GM12878 (cell line): ENCODE data around the gene VAC14. TPM values are rescaled to one million over a fixed set of nuclear protein-coding genes. Genes with fewer than 3 reads are reported as not detected.

Experiments
- ATAC-seq: fragments of 200-7000 bp; cut with Tn5 transposase; 3 replicates; pipeline ENCODE4 v1.9.1; 2020; ENCODE audit warnings: mild to moderate bottlenecking, moderate library complexity
- BruUV-seq: library from RNA; stranded (reverse); fragments of 400-500 nt; replicated peaks from 2 replicates; lab custom pipeline; 2021; lab: Mats Ljungman, UMichigan
- CTCF ChIA-PET: fragments of 300-600 bp; sonication (Branson Sonifier 250); formaldehyde crosslinking; extraction: SDS; loops from one replicate; lab custom pipeline; 2021; ENCODE audit warnings: inconsistent platforms; lab: Yijun Ruan, JAX
- POLR2A ChIA-PET: fragments of 350-600 bp; formaldehyde crosslinking; extraction: SDS; loops from one replicate; lab custom pipeline; 2021; ENCODE audit warnings: inconsistent platforms; lab: Charles Lee
- RAD21 ChIA-PET: fragments of 300-600 bp; sonication (Branson Sonifier 250); formaldehyde crosslinking; loops from one replicate; lab custom pipeline; 2023; ENCODE audit warnings: antibody characterized with exemption; ENCODE audit not compliant: unreplicated experiment; lab: Charles Lee
- SMC1A ChIA-PET: fragments of 300-600 bp; sonication (Branson Sonifier 250); formaldehyde crosslinking; loops from one replicate; lab custom pipeline; 2023; ENCODE audit not compliant: unreplicated experiment, uncharacterized antibody; lab: Charles Lee
- DNase-seq: peaks from one replicate; pipeline ENCODE4 v3.0.0-alpha.2; 2011; ENCODE audit warnings: low read depth, low spot score
- FAIRE-seq: peaks from 3 replicates; lab custom pipeline; 2011; peaks lifted over from hg19 to GRCh38; lab: Jason Lieb, UNC
- H2AFZ ChIP-seq: 2 replicates; pipeline ENCODE4 v1.6.0; 2011; ENCODE audit warnings: low read depth, low read length, control low read depth; ENCODE audit not compliant: control insufficient read depth
- H3K27ac ChIP-seq: 2 replicates; pipeline ENCODE4 v1.5.1; 2011; ENCODE audit warnings: control low read depth; ENCODE audit not compliant: control insufficient read depth, insufficient read depth
- H3K27me3 ChIP-seq, 2 experiments: replicated peaks in 1 of 2; 2 replicates each; pipeline versions ENCODE4 v1.6.0 to v1.6.1; 2011; ENCODE audit warnings: low read length in 1 of 2; ENCODE audit not compliant: control insufficient read depth in 2 of 2, insufficient read depth in 2 of 2
- H3K36me3 ChIP-seq, 2 experiments: 2 replicates each; pipeline ENCODE4 v1.5.1; 2011; ENCODE audit warnings: low read length in 1 of 2; ENCODE audit not compliant: control insufficient read depth in 2 of 2, insufficient read depth in 2 of 2
- H3K4me1 ChIP-seq: 2 replicates; pipeline ENCODE4 v1.6.1; 2011; ENCODE audit warnings: mild to moderate bottlenecking, low read length, moderate library complexity, mixed read lengths; ENCODE audit not compliant: control insufficient read depth, insufficient read depth
- H3K4me2 ChIP-seq: 2 replicates; pipeline ENCODE4 v1.6.0; 2011; ENCODE audit warnings: control low read depth; ENCODE audit not compliant: control insufficient read depth, insufficient read depth
- H3K4me3 ChIP-seq: fragments of 200-600 bp; sonication (generic); 2 replicates; pipeline ENCODE4 v1.5.1; 2016
- H3K79me2 ChIP-seq: 2 replicates; pipeline ENCODE4 v1.6.0; 2011; ENCODE audit warnings: low read length; ENCODE audit not compliant: control insufficient read depth, insufficient read depth
- H3K9ac ChIP-seq: 2 replicates; pipeline ENCODE4 v1.8.0; 2011; ENCODE audit warnings: low read length, control low read depth, mixed read lengths; ENCODE audit not compliant: control insufficient read depth, insufficient read depth
- H3K9me3 ChIP-seq: replicated peaks from 3 replicates; pipeline ENCODE4 v1.5.1; 2011; ENCODE audit warnings: mild to moderate bottlenecking, low read length; ENCODE audit not compliant: control insufficient read depth, insufficient read depth
- H4K20me1 ChIP-seq: 2 replicates; pipeline ENCODE4 v1.6.0; 2011; ENCODE audit not compliant: control insufficient read depth, insufficient read depth
- ATF2 ChIP-seq: IDR thresholded peaks from 2 replicates; pipeline ENCODE4 v1.6.1; 2012; ENCODE audit warnings: low read length, inconsistent platforms
- CEBPB ChIP-seq, 2 experiments: fragments of 150-350 bp in 1 of 2; IDR thresholded peaks; 2 replicates each; pipeline ENCODE4 v1.6.1; 2012 to 2014; ENCODE audit warnings: low read depth in 2 of 2, low read length in 2 of 2, borderline replicate concordance in 1 of 2, inconsistent platforms in 1 of 2
- EP300 ChIP-seq, 2 experiments: fragments of 150-350 bp in 1 of 2; IDR thresholded peaks; 2 replicates each; pipeline ENCODE4 v1.6.1; 2011 to 2012; ENCODE audit warnings: low read depth in 2 of 2, low read length in 2 of 2, borderline replicate concordance in 1 of 2, improper control_type of control experiment in 1 of 2, inconsistent platforms in 1 of 2; ENCODE audit not compliant: control insufficient read depth in 1 of 2
- GATAD2B ChIP-seq: fragments of 450-650 bp; conservative IDR thresholded peaks from 2 replicates; pipeline ENCODE4 v1.6.1; 2017; ENCODE audit warnings: low read depth, mild to moderate bottlenecking, moderate library complexity
- IRF5 ChIP-seq: fragments of 450-650 bp; IDR thresholded peaks from 2 replicates; pipeline ENCODE4 v1.6.1; 2017; ENCODE audit warnings: borderline replicate concordance
- MEF2A ChIP-seq: IDR thresholded peaks from 2 replicates; pipeline ENCODE4 v1.6.1; 2011; ENCODE audit warnings: low read depth, mild to moderate bottlenecking, low read length, moderate library complexity; ENCODE audit not compliant: insufficient read depth
- NBN ChIP-seq: fragments of 450-650 bp; IDR thresholded peaks from 2 replicates; pipeline ENCODE4 v1.6.1; 2016
- NFXL1 ChIP-seq: fragments of 450-650 bp; IDR thresholded peaks from 2 replicates; pipeline ENCODE4 v1.6.1; 2017; ENCODE audit warnings: antibody characterized with exemption, mild to moderate bottlenecking, borderline replicate concordance
- RB1 ChIP-seq: fragments of 450-650 bp; formaldehyde crosslinking; IDR thresholded peaks from 2 replicates; pipeline ENCODE4 v1.6.1; 2017; ENCODE audit warnings: mild to moderate bottlenecking, borderline replicate concordance
- STAT1 ChIP-seq: fragments of 450-650 bp; conservative IDR thresholded peaks from 2 replicates; pipeline ENCODE4 v1.6.1; 2014; ENCODE audit warnings: antibody characterized with exemption, mild to moderate bottlenecking
- STAT3 ChIP-seq: IDR thresholded peaks from 2 replicates; pipeline ENCODE4 v1.6.1; 2011; ENCODE audit warnings: low read depth, low read length, improper control_type of control experiment
- USF2 ChIP-seq: IDR thresholded peaks from 2 replicates; pipeline ENCODE4 v1.6.1; 2011; ENCODE audit warnings: low read depth, low read length, improper control_type of control experiment, borderline replicate concordance
- ZNF207 ChIP-seq: fragments of 450-650 bp; IDR thresholded peaks from 2 replicates; pipeline ENCODE4 v1.6.1; 2014; ENCODE audit warnings: antibody characterized with exemption, mild to moderate bottlenecking, borderline replicate concordance
- ZNF384 ChIP-seq: IDR thresholded peaks from 2 replicates; pipeline ENCODE4 v1.6.1; 2012; ENCODE audit warnings: low read depth, mild to moderate bottlenecking, low read length, improper control_type of control experiment, borderline replicate concordance
- ZNF592 ChIP-seq: fragments of 450-650 bp; IDR thresholded peaks from 2 replicates; pipeline ENCODE4 v1.6.1; 2017; ENCODE audit warnings: mild to moderate bottlenecking, moderate library complexity
- WGBS: methylation state at CpG from one replicate; pipeline ENCODE4 v1.1.6; 2016; ENCODE audit warnings: low lambda C conversion rate; ENCODE audit not compliant: insufficient replicate concordance, insufficient coverage; ENCODE audit errors: missing lambda C conversion rate; 5-methylcytosine and 5-hydroxymethylcytosine counted together
- in situ Hi-C: fragments of 300-500 bp; cut with MboI; formaldehyde crosslinking; loops from 9 replicates; pipeline ENCODE4 v1.14.3; 2018; ENCODE audit warnings: mixed read lengths
- intact Hi-C: fragments of 100-400 bp; cut with micrococcal nuclease; formaldehyde crosslinking; loops from one replicate; pipeline ENCODE4 v1.14.2; 2022; ENCODE audit not compliant: unreplicated experiment
- polyA plus RNA-seq, 11 experiments: library from polyadenylated mRNA; depleted of rRNA in 4 of 11; unstranded in 6 of 11; stranded (reverse) in 5 of 11; fragments of >200 nt; fragmentation: Nextera tagmentation in 4 of 11; fragmentation: Illumina TruSeq in 1 of 11; extraction: Ambion mirVana in 4 of 11; extraction: Trizol in 1 of 11; gene quantifications; 1 replicate in 1 of 11; 2 replicates in 10 of 11; pipeline versions ENCODE4 v1.2.1 to v1.2.3, GENCODE V29; 2011 to 2016; ENCODE audit warnings: inconsistent platforms in 2 of 11, missing spikeins in 2 of 11, low read depth in 1 of 11
- total RNA-seq, 4 experiments: library from RNA; depleted of rRNA in 3 of 4; stranded (reverse); fragments of >200 nt in 3 of 4; fragmentation: Illumina TruSeq in 1 of 4; extraction: Trizol in 1 of 4; gene quantifications; 2 replicates each; pipeline versions ENCODE4 v1.2.1 to v1.2.3, GENCODE V29; 2013 to 2021

Gene VAC14
- total and polyA plus RNA-seq, 10 of the 15 experiments (the other 5 are each of a cell fraction or from before 2014, with no cell fraction given) = 1.3 to 45.5 (median 25.5) TPM

GRCh38 chr16:70702624-70703023 is 98.3 kb downstream of the VAC14 start:
- 82% methylated on average over 8 of the region's 8 CpGs for WGBS
- Histone ChIP-seq H3K27ac (no peak overlapping the region), H3K4me3 (no peak overlapping the region), H2AFZ (no peak overlapping the region), H3K4me2 (no peak overlapping the region), H4K20me1 (no peaks in the 10 kb centered on the region), H3K36me3 (no peaks in the 10 kb centered on the region; a peak in 3 of 4 replicates), H3K9ac (no peak overlapping the region), H3K9me3 (no peaks in the 10 kb centered on the region), H3K4me1 (no peaks in the 10 kb centered on the region), H3K79me2 (no peaks in the 10 kb centered on the region), H3K27me3 (no peaks in the 10 kb centered on the region)
- no peak for DNase-seq
- CTCF ChIA-PET = no interaction called here
- intact Hi-C loops = no loop called here
- ATAC-seq = no peak
- RAD21 ChIA-PET = no interaction called here
- SMC1A ChIA-PET = no interaction called here
- POLR2A ChIA-PET = no interaction called here
- no peak for FAIRE-seq
- in situ Hi-C loops = no loop called here
- BruUV-seq = no TSS peak
- TF ChIP-seq GATAD2B (no peak), USF2 (no peak), NFXL1 (no peak), RB1 (no peak), ZNF207 (no peak), ZNF592 (no peak), ZNF384 (no peak), STAT1 (no peak), ATF2 (no peak), IRF5 (no peak), STAT3 (no peak), MEF2A (no peak), EP300 (IDR thresholded peaks at IDR 0.05; ENCODE audit: borderline replicate concordance in 1 of 2, control insufficient read depth in 1 of 2, low read depth in 2 of 2, low read length in 2 of 2) (no peak), NBN (no peak), CEBPB (IDR thresholded peaks at IDR 0.05; ENCODE audit: borderline replicate concordance in 1 of 2, low read depth in 2 of 2, low read length in 2 of 2) (no peak)
